Uterus (tissue), 4 donors: ENCODE data around the gene DNAJC18. TPM values are rescaled to one million over a fixed set of nuclear protein-coding genes. Genes with fewer than 3 reads are reported as not detected.
A peak's percentile ranks its signal among the peaks of the same experiment; 100 is the strongest.

ENCODE experiments used
- DNase-seq, 2 donors: peaks; one replicate each; pipeline ENCODE4 v3.0.0-alpha.2; 2019 to 2020
- H3K27ac ChIP-seq, 2 donors: fragments of 200-600 bp; sonication (generic); 1 replicate in 1 of 2; 2 replicates in 1 of 2; pipeline ENCODE4 v1.5.1; 2016 to 2018
- H3K27me3 ChIP-seq, 2 donors: fragments of 200-600 bp; sonication (generic); one replicate each; pipeline ENCODE4 v1.5.1; 2018 to 2019; ENCODE audit warnings: control low read depth in 1 of 2
- H3K36me3 ChIP-seq, 2 donors: fragments of 200-600 bp; sonication (generic); one replicate each; pipeline ENCODE4 v1.5.1; 2019; ENCODE audit warnings: control low read depth in 1 of 2
- H3K4me1 ChIP-seq, 2 donors: fragments of 200-600 bp; sonication (generic); one replicate each; pipeline ENCODE4 v1.5.1; 2018 to 2019; ENCODE audit warnings: control low read depth in 1 of 2
- H3K4me3 ChIP-seq, 2 donors: fragments of 200-600 bp; sonication (generic); 1 replicate in 1 of 2; 2 replicates in 1 of 2; pipeline ENCODE4 v1.5.1; 2018 to 2019; ENCODE audit warnings: mild to moderate bottlenecking in 1 of 2
- H3K9me3 ChIP-seq, 2 donors: fragments of 200-600 bp; sonication (generic); one replicate each; pipeline ENCODE4 v1.5.1; 2019; ENCODE audit warnings: control low read depth in 1 of 2
- POLR2A ChIP-seq, 2 donors: fragments of 450-650 bp; IDR thresholded peaks; one replicate each; pipeline ENCODE4 v1.6.1; 2016; ENCODE audit warnings: antibody characterized with exemption in 2 of 2, mild to moderate bottlenecking in 1 of 2, moderate library complexity in 1 of 2
- intact Hi-C: fragments of 100-400 bp; cut with DNase I; formaldehyde crosslinking; loops from one replicate; pipeline ENCODE4 v1.15.1; 2023; ENCODE audit warnings: low total_unique reads
- total RNA-seq, 4 donors: library from RNA; depleted of rRNA in 3 of 4; stranded (reverse); fragments of >200 nt in 3 of 4; gene quantifications; one replicate each; pipeline versions ENCODE4 v1.1.0 to v1.2.4, GENCODE V29; 2014 to 2023
- TF ChIP-seq, protein P1 (sequence below), 4 experiments: fragments of 200-600 bp in 2 of 4; fragments of 450-650 bp in 2 of 4; sonication (generic) in 2 of 4; IDR thresholded peaks; one replicate each; pipeline ENCODE4 v1.5.1; 2016 to 2019; ENCODE audit warnings: antibody characterized with exemption in 4 of 4, mild to moderate bottlenecking in 2 of 4, moderate library complexity in 1 of 4
- donor health status: DM: yes; HTN: yes; CAD: no.

DNAJC18 gene
- total RNA-seq, 4 donors from 2014 or later: 3.1 to 21.6 (median 12.6) TPM

DNA sequence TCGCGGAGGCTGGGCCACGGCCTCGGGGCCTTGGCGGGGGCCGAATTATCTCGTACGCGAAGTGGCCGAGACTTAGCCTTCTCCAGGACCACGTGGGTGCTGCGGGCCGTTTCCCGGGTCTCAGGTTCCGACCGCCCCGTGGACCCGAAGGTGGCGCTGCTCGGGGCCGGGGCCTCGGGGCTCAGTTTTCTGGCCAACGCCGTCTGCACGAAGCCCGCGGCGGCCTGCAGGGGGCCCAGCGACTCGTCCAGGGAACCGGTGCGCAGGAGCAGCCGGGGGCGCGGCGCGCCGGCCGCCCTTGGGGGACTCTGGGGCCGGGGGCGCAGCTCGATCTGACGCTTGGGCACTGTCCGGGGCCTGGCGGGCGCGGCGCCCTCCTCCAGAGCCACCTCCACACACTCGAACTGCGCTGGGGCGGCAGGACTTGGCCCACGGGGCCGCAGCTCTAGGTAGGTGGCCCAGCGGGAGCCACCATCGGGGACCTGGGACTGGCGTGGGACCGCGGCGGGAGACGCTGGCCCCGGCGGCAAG is 45.1 kb downstream of the DNAJC18 start:
- H3K36me3 ChIP-seq: no peaks in the 10 kb centered on the region
- peak; percentile 48 to 62 for DNase-seq
- peak overlapping the region; percentile 15 to 35 for H3K4me3 ChIP-seq
- TF ChIP-seq, protein P1, sequence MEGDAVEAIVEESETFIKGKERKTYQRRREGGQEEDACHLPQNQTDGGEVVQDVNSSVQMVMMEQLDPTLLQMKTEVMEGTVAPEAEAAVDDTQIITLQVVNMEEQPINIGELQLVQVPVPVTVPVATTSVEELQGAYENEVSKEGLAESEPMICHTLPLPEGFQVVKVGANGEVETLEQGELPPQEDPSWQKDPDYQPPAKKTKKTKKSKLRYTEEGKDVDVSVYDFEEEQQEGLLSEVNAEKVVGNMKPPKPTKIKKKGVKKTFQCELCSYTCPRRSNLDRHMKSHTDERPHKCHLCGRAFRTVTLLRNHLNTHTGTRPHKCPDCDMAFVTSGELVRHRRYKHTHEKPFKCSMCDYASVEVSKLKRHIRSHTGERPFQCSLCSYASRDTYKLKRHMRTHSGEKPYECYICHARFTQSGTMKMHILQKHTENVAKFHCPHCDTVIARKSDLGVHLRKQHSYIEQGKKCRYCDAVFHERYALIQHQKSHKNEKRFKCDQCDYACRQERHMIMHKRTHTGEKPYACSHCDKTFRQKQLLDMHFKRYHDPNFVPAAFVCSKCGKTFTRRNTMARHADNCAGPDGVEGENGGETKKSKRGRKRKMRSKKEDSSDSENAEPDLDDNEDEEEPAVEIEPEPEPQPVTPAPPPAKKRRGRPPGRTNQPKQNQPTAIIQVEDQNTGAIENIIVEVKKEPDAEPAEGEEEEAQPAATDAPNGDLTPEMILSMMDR (IDR thresholded peaks at IDR 0.05): peak in 2 of 4 experiments; percentile 47 to 68
- TF ChIP-seq POLR2A (IDR thresholded peaks at IDR 0.05): no peak
- H3K27me3 ChIP-seq: peaks cover 9% of the 10 kb centered on the region in 2 donors
- peaks cover 0 to 7% of the 10 kb centered on the region in 2 donors for H3K4me1 ChIP-seq
- intact Hi-C loops: no loop called here
- H3K9me3 ChIP-seq: no peaks in the 10 kb centered on the region
- H3K27ac ChIP-seq: peak overlapping the region in 1 of 2 donors; percentile 68

DNA sequence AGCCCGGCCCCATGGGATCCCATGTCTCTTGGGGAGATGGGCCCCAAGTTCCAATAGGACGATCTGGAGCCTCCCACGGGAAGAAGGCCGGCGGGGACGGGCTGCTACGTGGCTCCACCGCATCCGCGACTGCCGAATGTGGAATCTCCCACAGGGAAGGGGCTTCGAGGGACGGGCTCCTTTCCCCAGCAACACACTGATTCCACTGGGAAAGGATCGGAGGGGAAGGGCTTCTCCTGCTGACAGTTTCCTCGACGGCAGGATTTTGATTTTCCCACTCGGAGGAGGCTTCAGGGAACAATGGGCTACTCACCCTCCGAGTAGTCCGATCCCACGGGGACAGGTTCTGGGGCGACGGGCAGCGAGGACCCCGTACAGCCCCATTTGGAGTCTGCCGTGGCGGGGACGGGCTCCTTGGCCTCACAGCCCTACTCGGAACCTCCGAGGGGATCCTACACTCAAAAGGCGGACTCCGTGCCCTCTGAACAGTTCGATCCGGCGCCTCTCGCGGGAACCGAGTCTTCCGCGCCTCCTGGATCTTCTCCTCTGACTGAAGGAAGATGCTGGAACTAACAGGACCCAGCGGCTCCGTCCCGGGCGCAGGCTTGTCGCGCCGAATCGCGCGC is 45.7 kb downstream of the DNAJC18 start:
- intact Hi-C loops: no loop called here
- no peaks in the 10 kb centered on the region for H3K9me3 ChIP-seq
- peak overlapping the region; percentile 20 to 35 for H3K4me3 ChIP-seq
- peaks cover 9% of the 10 kb centered on the region in 2 donors for H3K27me3 ChIP-seq
- H3K36me3 ChIP-seq: no peaks in the 10 kb centered on the region
- H3K4me1 ChIP-seq: peaks cover 0 to 7% of the 10 kb centered on the region in 2 donors
- no peak overlapping the region for H3K27ac ChIP-seq
- TF ChIP-seq POLR2A (IDR thresholded peaks at IDR 0.05): no peak
- TF ChIP-seq, protein P1 (IDR thresholded peaks at IDR 0.05): no peak
- no peak for DNase-seq

DNA sequence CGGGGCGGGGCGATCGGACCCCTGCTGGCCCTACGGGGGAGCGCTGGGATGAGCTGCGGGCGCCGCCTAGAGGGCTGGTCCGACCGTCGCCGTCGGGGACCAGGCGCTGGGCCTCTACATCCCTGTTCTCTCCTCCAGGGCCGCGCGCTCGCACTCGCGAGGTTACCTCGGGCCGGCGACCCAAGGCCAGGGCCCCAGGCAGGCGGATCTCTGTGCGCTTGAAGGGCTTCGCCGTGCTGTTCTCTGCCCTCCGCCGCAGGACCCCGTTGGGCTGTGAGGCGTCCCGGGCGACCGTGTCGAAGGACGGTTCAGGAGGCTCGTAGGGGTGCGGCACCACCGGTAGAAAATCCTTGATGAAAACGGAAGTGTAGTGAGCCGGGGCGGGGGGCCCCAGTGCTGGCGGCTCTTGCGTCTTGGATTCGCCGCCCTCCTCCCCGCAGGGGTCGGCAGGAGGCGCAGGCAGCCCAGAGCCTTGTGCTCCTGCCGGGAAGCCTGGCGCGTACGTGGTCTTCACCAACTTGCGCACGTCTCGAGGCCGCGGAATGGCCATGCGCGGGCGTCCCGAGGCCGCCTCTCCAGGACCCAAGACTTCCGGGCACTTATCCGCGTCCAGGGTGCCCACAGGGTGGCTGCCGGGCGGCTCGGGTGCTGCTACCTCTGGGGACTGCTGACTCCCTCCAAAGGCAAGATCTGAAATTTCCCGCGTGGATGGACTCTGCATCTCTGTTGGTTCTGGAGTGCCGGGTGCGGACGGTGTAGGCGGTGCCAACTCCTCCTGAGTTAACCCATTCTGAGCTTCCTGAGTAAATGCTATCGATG is 46.4 kb downstream of the DNAJC18 start:
- Histone ChIP-seq H3K27me3 (peaks cover 9% of the 10 kb centered on the region in 2 donors), H3K9me3 (no peaks in the 10 kb centered on the region), H3K4me1 (peaks cover 0 to 7% of the 10 kb centered on the region in 2 donors), H3K36me3 (no peaks in the 10 kb centered on the region), H3K27ac (no peak overlapping the region), H3K4me3 (peak overlapping the region; percentile 20 to 35)
- intact Hi-C loops: no loop called here
- no peak for DNase-seq
- TF ChIP-seq POLR2A (IDR thresholded peaks at IDR 0.05): no peak
- TF ChIP-seq, protein P1 (IDR thresholded peaks at IDR 0.05): peak in 2 of 4 experiments; percentile 29 to 32

DNA sequence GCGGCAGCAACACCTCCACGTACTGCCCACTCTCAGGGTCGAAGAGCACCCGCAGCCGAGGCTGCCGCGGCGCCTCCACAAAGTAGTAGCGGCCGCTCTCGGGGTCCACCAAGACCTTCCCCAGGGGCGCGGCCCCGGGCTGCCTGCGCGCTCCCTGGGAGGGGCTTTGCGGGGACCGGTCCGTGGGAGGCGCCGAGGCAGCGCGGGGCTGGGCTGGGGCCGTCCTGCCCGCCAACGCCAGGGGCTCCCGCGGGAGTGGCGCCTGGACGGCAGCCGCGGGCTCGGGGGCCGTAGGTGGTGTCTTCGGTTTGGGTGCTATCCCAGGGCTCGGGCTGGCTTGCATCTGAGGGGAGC is 47.0 kb downstream of the DNAJC18 start:
- H3K36me3 ChIP-seq: no peaks in the 10 kb centered on the region
- no peaks in the 10 kb centered on the region for H3K9me3 ChIP-seq
- intact Hi-C loops: no loop called here
- H3K4me1 ChIP-seq: peaks cover 0 to 7% of the 10 kb centered on the region in 2 donors
- H3K4me3 ChIP-seq: peak overlapping the region in 1 of 2 donors; percentile 35
- TF ChIP-seq, protein P1 (IDR thresholded peaks at IDR 0.05): no peak
- no peak for TF ChIP-seq POLR2A (IDR thresholded peaks at IDR 0.05)
- H3K27ac ChIP-seq: no peak overlapping the region
- H3K27me3 ChIP-seq: peaks cover 9% of the 10 kb centered on the region in 2 donors
- no peak for DNase-seq
